GM06990 (cell line): ENCODE results near the gene AAK1.

Experiments used
- DNase-seq: peaks from one replicate; pipeline ENCODE4 v3.0.0-alpha.2; 2011; ENCODE audit not compliant: insufficient read length; ENCODE audit errors: extremely low read depth
- H3K27me3 ChIP-seq: replicated peaks from 2 replicates; pipeline ENCODE4 v1.6.0; 2011; ENCODE audit warnings: low read length; ENCODE audit not compliant: control insufficient read depth, insufficient read depth
- H3K36me3 ChIP-seq: 2 replicates; pipeline ENCODE4 v1.5.1; 2011; ENCODE audit warnings: low read length; ENCODE audit not compliant: control insufficient read depth, insufficient read depth
- H3K4me3 ChIP-seq: replicated peaks from 2 replicates; pipeline ENCODE4 v1.5.1; 2011; ENCODE audit warnings: low read depth, mild to moderate bottlenecking, control low read depth, low read length
- CTCF ChIP-seq: IDR thresholded peaks from 2 replicates; pipeline ENCODE4 v1.5.1; 2011; ENCODE audit warnings: low read length, control low read depth, mild to moderate bottlenecking, inconsistent platforms; ENCODE audit not compliant: insufficient read depth, poor library complexity, severe bottlenecking

AAK1 gene

GRCh38 chr2:69601179-69601612 is 42.3 kb downstream of the AAK1 start:
- Histone ChIP-seq H3K27me3 (no peaks in the 10 kb centered on the region), H3K4me3 (no peak overlapping the region), H3K36me3 (no peaks in the 10 kb centered on the region; the same call in none of the 2 replicates)
- DNase-seq: no peak
- TF ChIP-seq CTCF: no peak

- no peak overlapping the region for H3K4me3 ChIP-seq
- no peaks in the 10 kb centered on the region; the same call in none of the 2 replicates for H3K36me3 ChIP-seq
- no peaks in the 10 kb centered on the region for H3K27me3 ChIP-seq
- no peak for TF ChIP-seq CTCF
- DNase-seq: no peak
These were observed 43.1 kb downstream of the AAK1 start for GRCh38 chr2:69600425-69600824.

GRCh38 chr2:69597843-69598610 is 45.5 kb downstream of the AAK1 start:
- no peak for DNase-seq
- no peaks in the 10 kb centered on the region for H3K27me3 ChIP-seq
- TF ChIP-seq CTCF: no peak
- H3K36me3 ChIP-seq: no peaks in the 10 kb centered on the region; the same call in 1 of the 2 replicates
- no peak overlapping the region for H3K4me3 ChIP-seq

- H3K36me3 ChIP-seq: no peaks in the 10 kb centered on the region; the same call in 1 of the 2 replicates
- peak; percentile 18 for DNase-seq
- TF ChIP-seq CTCF: no peak
- no peak overlapping the region for H3K4me3 ChIP-seq
- no peaks in the 10 kb centered on the region for H3K27me3 ChIP-seq
These were observed 46.4 kb downstream of the AAK1 start for GRCh38 chr2:69597105-69597504.

- Histone ChIP-seq H3K4me3 (no peak overlapping the region), H3K36me3 (no peaks in the 10 kb centered on the region), H3K27me3 (no peaks in the 10 kb centered on the region)
- no peak for DNase-seq
- TF ChIP-seq CTCF: no peak
These were observed 49.2 kb downstream of the AAK1 start for GRCh38 chr2:69594341-69594740.

GRCh38 chr2:69592511-69592910 is 51.0 kb downstream of the AAK1 start:
- no peak for DNase-seq
- H3K36me3 ChIP-seq: no peaks in the 10 kb centered on the region
- TF ChIP-seq CTCF: no peak
- no peaks in the 10 kb centered on the region for H3K27me3 ChIP-seq
- no peak overlapping the region for H3K4me3 ChIP-seq
